HepG2 (cell line): ENCODE measurements around the gene VAV2. TPM values are rescaled to one million over a fixed set of nuclear protein-coding genes. Genes with fewer than 3 reads are reported as not detected.

Experiments
- ATAC-seq: fragments of 200-7000 bp; cut with Tn5 transposase; 3 replicates; pipeline ENCODE4 v1.9.1; 2020; ENCODE audit warnings: mild to moderate bottlenecking, moderate library complexity
- BruUV-seq: library from RNA; stranded (reverse); fragments of 400-500 nt; replicated peaks from 2 replicates; lab custom pipeline; 2021; lab: Mats Ljungman, UMichigan
- CTCF ChIA-PET: fragments of 300-600 bp; formaldehyde crosslinking; extraction: SDS; loops from one replicate; lab custom pipeline; 2021; ENCODE audit warnings: low total read pairs, inconsistent platforms, low intra/inter-chr PET ratio; lab: Yijun Ruan, JAX
- POLR2A ChIA-PET: fragments of 350-600 bp; sonication (Branson Sonifier 250); formaldehyde crosslinking; loops from one replicate; lab custom pipeline; 2020; ENCODE audit warnings: antibody characterized with exemption, inconsistent platforms; lab: Yijun Ruan, JAX
- DNase-seq: peaks from one replicate; pipeline ENCODE4 v3.0.0-alpha.2; 2015; ENCODE audit warnings: low spot score
- FAIRE-seq: peaks from 3 replicates; lab custom pipeline; 2011; peaks lifted over from hg19 to GRCh38; lab: Jason Lieb, UNC
- H2AFZ ChIP-seq: one replicate; pipeline ENCODE4 v1.6.1; 2011; ENCODE audit warnings: low read length, inconsistent platforms
- H3K27ac ChIP-seq: fragments of 300-600 bp; 3 replicates; pipeline ENCODE4 v1.8.0; 2011; ENCODE audit warnings: mixed run types, mild to moderate bottlenecking, mixed read lengths, low read length, inconsistent platforms; ENCODE audit not compliant: insufficient read depth; ENCODE audit errors: extremely low read length
- H3K27me3 ChIP-seq, 2 experiments: fragments of 200-600 bp in 1 of 2; 2 replicates in 1 of 2; 3 replicates in 1 of 2; pipeline versions ENCODE4 v1.6.0 to v1.8.0; 2011; ENCODE audit warnings: low read length in 2 of 2, mild to moderate bottlenecking in 2 of 2, moderate library complexity in 2 of 2, inconsistent platforms in 1 of 2; ENCODE audit not compliant: insufficient read depth in 2 of 2, control insufficient read depth in 1 of 2
- H3K36me3 ChIP-seq, 2 experiments: fragments of 200-600 bp in 1 of 2; replicated peaks in 1 of 2; 2 replicates in 1 of 2; 3 replicates in 1 of 2; pipeline versions ENCODE4 v1.5.1 to v1.8.0; 2011; ENCODE audit warnings: low read length in 2 of 2, inconsistent platforms in 1 of 2; ENCODE audit not compliant: insufficient read depth in 2 of 2, control insufficient read depth in 1 of 2
- H3K4me1 ChIP-seq: 2 replicates; pipeline ENCODE4 v1.5.1; 2012; ENCODE audit warnings: low read length, inconsistent platforms; ENCODE audit not compliant: insufficient read depth
- H3K4me2 ChIP-seq: 2 replicates; pipeline ENCODE4 v1.6.0; 2011; ENCODE audit warnings: low read depth, low read length, inconsistent platforms
- H3K4me3 ChIP-seq, 3 experiments: fragments of 200-600 bp in 1 of 3; sonication (generic), shearing (Covaris generic) in 1 of 3; replicated peaks in 1 of 3; 2 replicates each; pipeline ENCODE4 v1.5.1; 2011 to 2016; ENCODE audit warnings: low read length in 3 of 3, inconsistent platforms in 2 of 3, low read depth in 2 of 3, mild to moderate bottlenecking in 2 of 3, control low read depth in 1 of 3, mixed read lengths in 1 of 3; ENCODE audit not compliant: insufficient read depth in 1 of 3
- H3K79me2 ChIP-seq: one replicate; pipeline ENCODE4 v1.6.1; 2011; ENCODE audit warnings: low read length, inconsistent platforms; ENCODE audit not compliant: insufficient read depth
- H3K9ac ChIP-seq: 2 replicates; pipeline ENCODE4 v1.6.0; 2011; ENCODE audit warnings: mild to moderate bottlenecking, low read depth, low read length, inconsistent platforms; ENCODE audit not compliant: insufficient read depth
- H3K9me3 ChIP-seq: 2 replicates; pipeline ENCODE4 v1.5.1; 2012; ENCODE audit warnings: mild to moderate bottlenecking, low read length
- H4K20me1 ChIP-seq: 2 replicates; pipeline ENCODE4 v1.6.0; 2011; ENCODE audit warnings: inconsistent platforms, mild to moderate bottlenecking, low read length, moderate library complexity; ENCODE audit not compliant: insufficient read depth
- AGO2 ChIP-seq: fragments of 200-400 bp; formaldehyde crosslinking; optimal IDR thresholded peaks from 2 replicates; pipeline ENCODE3; 2017; ENCODE audit warnings: mild to moderate bottlenecking, low read depth, low read length, moderate library complexity
- ASH2L ChIP-seq: fragments of 300-600, 200-600 bp; sonication (generic); IDR thresholded peaks from 2 replicates; pipeline ENCODE4 v1.7.0; 2017; ENCODE audit warnings: low read depth, mild to moderate bottlenecking, moderate library complexity, mixed read lengths, low read length; ENCODE audit not compliant: insufficient read length
- FOXK2 ChIP-seq: fragments of 450-650 bp; IDR thresholded peaks from 2 replicates; pipeline ENCODE4 v1.6.1; 2016
- HOXA7 ChIP-seq: sonication (generic); formaldehyde crosslinking; IDR thresholded peaks from 2 replicates; pipeline ENCODE4 v1.8.1; 2022; ENCODE audit warnings: mild to moderate bottlenecking, missing genetic modification reagents, moderate library complexity
- NR2F1 ChIP-seq, 2 experiments: fragments of 450-650 bp in 1 of 2; formaldehyde crosslinking in 1 of 2; IDR thresholded peaks; 2 replicates each; pipeline versions ENCODE4 v1.5.0 to v1.6.1; 2016 to 2020; ENCODE audit warnings: mild to moderate bottlenecking in 1 of 2, missing compliant biosample characterization in 1 of 2, missing genetic modification reagents in 1 of 2, moderate library complexity in 1 of 2
- PRMT3 ChIP-seq: sonication (generic); formaldehyde crosslinking; IDR thresholded peaks from 2 replicates; pipeline ENCODE4 v1.8.1; 2022; ENCODE audit warnings: low read depth, mild to moderate bottlenecking, moderate library complexity, missing genetic modification reagents, borderline replicate concordance
- ZBTB1 ChIP-seq: sonication (generic); formaldehyde crosslinking; IDR thresholded peaks from 2 replicates; pipeline ENCODE4 v1.4.0; 2020; ENCODE audit warnings: missing genetic modification reagents, borderline replicate concordance
- ZFP41 ChIP-seq: sonication (generic); formaldehyde crosslinking; IDR thresholded peaks from 2 replicates; pipeline ENCODE4 v1.4.0; 2020; ENCODE audit warnings: mild to moderate bottlenecking, missing genetic modification reagents, borderline replicate concordance
- ZNF83 ChIP-seq: sonication (generic); formaldehyde crosslinking; IDR thresholded peaks from 2 replicates; pipeline ENCODE4 v1.4.0; 2020; ENCODE audit warnings: missing genetic modification reagents, mild to moderate bottlenecking, borderline replicate concordance
- WGBS: methylation state at CpG from one replicate; pipeline ENCODE4 v1.1.6; 2017; ENCODE audit warnings: low lambda C conversion rate; 5-methylcytosine and 5-hydroxymethylcytosine counted together
- in situ Hi-C: cut with HindIII; loops from 2 replicates; pipeline ENCODE4 v1.10.0; 2017; ENCODE audit warnings: low pct_unique_long_range_greater_than_20kb; ENCODE audit not compliant: extremely low pct_ligation_motif_present
- intact Hi-C: fragments of 100-400 bp; cut with micrococcal nuclease; formaldehyde crosslinking; loops from one replicate; pipeline ENCODE4 v1.10.0; 2022; ENCODE audit not compliant: unreplicated experiment
- polyA plus RNA-seq, 8 experiments: library from polyadenylated mRNA; depleted of rRNA in 3 of 8; stranded (reverse) in 7 of 8; unstranded in 1 of 8; fragments of >200 nt; fragmentation: Illumina TruSeq in 4 of 8; extraction: Trizol in 4 of 8; gene quantifications; 2 replicates each; pipeline versions ENCODE4 v1.2.1 to v1.2.3, GENCODE V29; 2011 to 2016; ENCODE audit warnings: low read depth in 4 of 8, missing spikeins in 1 of 8, mixed read lengths in 1 of 8; ENCODE audit not compliant: insufficient read depth in 1 of 8
- total RNA-seq, 5 experiments: library from RNA; depleted of rRNA; stranded (reverse); fragments of >200 nt; fragmentation: Illumina TruSeq; extraction: Trizol; gene quantifications; 2 replicates each; pipeline ENCODE4 v1.2.3, GENCODE V29; 2016; ENCODE audit warnings: low read depth in 1 of 5
- TF ChIP-seq, protein P1 (sequence below): sonication (generic); formaldehyde crosslinking; IDR thresholded peaks from 2 replicates; pipeline ENCODE4 v1.5.1; 2020; ENCODE audit warnings: missing genetic modification reagents, mild to moderate bottlenecking, borderline replicate concordance
- TF ChIP-seq, protein P2 (sequence below): sonication (generic); formaldehyde crosslinking; IDR thresholded peaks from 2 replicates; pipeline ENCODE4 v1.4.0; 2020; ENCODE audit warnings: missing genetic modification reagents

Gene VAV2
- total and polyA plus RNA-seq, 2 of the 13 experiments (the other 11 are each of a cell fraction or from before 2014, with no cell fraction given) = 22.5 to 22.9 TPM

- H3K9me3 ChIP-seq = no peaks in the 10 kb centered on the region
- H3K27ac ChIP-seq = no peak overlapping the region
- in situ Hi-C loops = no loop called here
- H3K79me2 ChIP-seq = peaks cover 93% of the 10 kb centered on the region
- H3K27me3 ChIP-seq = no peaks in the 10 kb centered on the region
- no peak for FAIRE-seq
- no peak overlapping the region for H3K4me3 ChIP-seq
- no peak overlapping the region for H2AFZ ChIP-seq
- H3K9ac ChIP-seq = no peak overlapping the region
- no peak overlapping the region for H3K4me2 ChIP-seq
- no peak for TF ChIP-seq NR2F1 (CRISPR knock-in tag; IDR thresholded peaks at IDR 0.05)
- no peak for TF ChIP-seq ZBTB1 (CRISPR knock-in tag)
- TF ChIP-seq AGO2 = peak; percentile 44
- no peak for TF ChIP-seq HOXA7 (CRISPR knock-in tag)
- no peak for TF ChIP-seq PRMT3
- no peak for TF ChIP-seq ZFP41 (CRISPR knock-in tag)
- no peak for TF ChIP-seq ASH2L
- no peak for TF ChIP-seq ZNF83 (CRISPR knock-in tag)
- no peak for ATAC-seq
- peaks cover 46% of the 10 kb centered on the region; the same call in 1 of the 2 replicates for H4K20me1 ChIP-seq
- DNase-seq = no peak
- peaks cover 2 to 27% of the 10 kb centered on the region in 2 experiments; a peak in 4 of 5 replicates for H3K36me3 ChIP-seq
- ChIA-PET POLR2A (no interaction called here), CTCF (no interaction called here)
- intact Hi-C loops = no loop called here
- 100% methylated on average over 3 of the region's 7 CpGs for WGBS
- peaks cover 73% of the 10 kb centered on the region for H3K4me1 ChIP-seq
- no TSS peak for BruUV-seq
Observed at GRCh38 chr9:133880136-133880535, 112.0 kb downstream of the VAV2 start.

DNA sequence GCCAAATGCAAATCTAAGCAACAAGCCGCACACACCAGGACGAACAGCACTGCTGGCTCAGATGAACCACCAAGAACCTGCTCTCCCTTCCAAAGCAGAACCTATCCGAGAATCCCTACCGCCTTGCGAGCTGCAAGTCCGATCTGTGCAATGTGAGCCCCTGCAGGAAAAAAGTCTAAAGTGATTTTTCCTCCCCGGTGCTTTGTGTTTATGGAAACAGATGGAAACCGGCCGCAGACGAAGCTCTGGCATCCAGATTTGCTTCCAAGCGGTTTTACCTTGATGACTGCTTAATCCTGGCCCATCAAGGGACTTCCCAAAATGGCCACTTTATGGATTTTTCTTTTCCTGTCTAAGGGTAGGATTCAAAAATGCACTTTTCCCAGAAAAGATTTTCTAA lies 112.5 kb downstream of the VAV2 start:
- WGBS = 100% methylated on average over 6 of the region's 11 CpGs
- DNase-seq = no peak
- TF ChIP-seq FOXK2 = no peak
- TF ChIP-seq, protein P1, sequence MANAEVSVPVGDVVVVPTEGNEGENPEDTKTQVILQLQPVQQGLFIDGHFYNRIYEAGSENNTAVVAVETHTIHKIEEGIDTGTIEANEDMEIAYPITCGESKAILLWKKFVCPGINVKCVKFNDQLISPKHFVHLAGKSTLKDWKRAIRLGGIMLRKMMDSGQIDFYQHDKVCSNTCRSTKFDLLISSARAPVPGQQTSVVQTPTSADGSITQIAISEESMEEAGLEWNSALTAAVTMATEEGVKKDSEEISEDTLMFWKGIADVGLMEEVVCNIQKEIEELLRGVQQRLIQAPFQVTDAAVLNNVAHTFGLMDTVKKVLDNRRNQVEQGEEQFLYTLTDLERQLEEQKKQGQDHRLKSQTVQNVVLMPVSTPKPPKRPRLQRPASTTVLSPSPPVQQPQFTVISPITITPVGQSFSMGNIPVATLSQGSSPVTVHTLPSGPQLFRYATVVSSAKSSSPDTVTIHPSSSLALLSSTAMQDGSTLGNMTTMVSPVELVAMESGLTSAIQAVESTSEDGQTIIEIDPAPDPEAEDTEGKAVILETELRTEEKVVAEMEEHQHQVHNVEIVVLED = no peak
- TF ChIP-seq, protein P2, sequence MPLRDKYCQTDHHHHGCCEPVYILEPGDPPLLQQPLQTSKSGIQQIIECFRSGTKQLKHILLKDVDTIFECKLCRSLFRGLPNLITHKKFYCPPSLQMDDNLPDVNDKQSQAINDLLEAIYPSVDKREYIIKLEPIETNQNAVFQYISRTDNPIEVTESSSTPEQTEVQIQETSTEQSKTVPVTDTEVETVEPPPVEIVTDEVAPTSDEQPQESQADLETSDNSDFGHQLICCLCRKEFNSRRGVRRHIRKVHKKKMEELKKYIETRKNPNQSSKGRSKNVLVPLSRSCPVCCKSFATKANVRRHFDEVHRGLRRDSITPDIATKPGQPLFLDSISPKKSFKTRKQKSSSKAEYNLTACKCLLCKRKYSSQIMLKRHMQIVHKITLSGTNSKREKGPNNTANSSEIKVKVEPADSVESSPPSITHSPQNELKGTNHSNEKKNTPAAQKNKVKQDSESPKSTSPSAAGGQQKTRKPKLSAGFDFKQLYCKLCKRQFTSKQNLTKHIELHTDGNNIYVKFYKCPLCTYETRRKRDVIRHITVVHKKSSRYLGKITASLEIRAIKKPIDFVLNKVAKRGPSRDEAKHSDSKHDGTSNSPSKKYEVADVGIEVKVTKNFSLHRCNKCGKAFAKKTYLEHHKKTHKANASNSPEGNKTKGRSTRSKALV (CRISPR knock-in tag) = no peak
- intact Hi-C loops = no loop called here
- Histone ChIP-seq H4K20me1 (peaks cover 46% of the 10 kb centered on the region; the same call in 1 of the 2 replicates), H3K9me3 (no peaks in the 10 kb centered on the region), H3K36me3 (peaks cover 2 to 27% of the 10 kb centered on the region in 2 experiments; a peak in 4 of 5 replicates), H2AFZ (no peak overlapping the region), H3K27me3 (no peaks in the 10 kb centered on the region), H3K4me1 (peaks cover 72% of the 10 kb centered on the region), H3K4me2 (no peak overlapping the region), H3K79me2 (peaks cover 93% of the 10 kb centered on the region), H3K27ac (no peak overlapping the region), H3K4me3 (no peak overlapping the region), H3K9ac (no peak overlapping the region)
- no TSS peak for BruUV-seq
- no peak for ATAC-seq
- in situ Hi-C loops = no loop called here
- ChIA-PET CTCF (no interaction called here), POLR2A (no interaction called here)
- no peak for FAIRE-seq
